Keratinocyte (primary cell): ENCODE measurements around the gene KIF1B. TPM values are rescaled to one million over a fixed set of nuclear protein-coding genes. Genes with fewer than 3 reads are reported as not detected.
A peak's percentile ranks its signal among the peaks of the same experiment; 100 is the strongest.

Source experiments
- DNase-seq: peaks from one replicate; pipeline ENCODE4 v3.0.0-alpha.2; 2011; ENCODE audit warnings: low read depth, missing footprints, low spot score
- FAIRE-seq: peaks from 2 replicates; lab custom pipeline; 2011; peaks lifted over from hg19 to GRCh38; lab: Jason Lieb, UNC
- H2AFZ ChIP-seq: 2 replicates; pipeline ENCODE4 v1.6.0; 2012; ENCODE audit warnings: low read length, control low read depth, inconsistent platforms; ENCODE audit not compliant: control insufficient read depth
- H3K27ac ChIP-seq: 2 replicates; pipeline ENCODE4 v1.5.1; 2011; ENCODE audit warnings: low read length; ENCODE audit not compliant: control insufficient read depth, insufficient read depth
- H3K27me3 ChIP-seq: 3 replicates; pipeline ENCODE4 v1.6.0; 2011; ENCODE audit warnings: low read length; ENCODE audit not compliant: control insufficient read depth, insufficient read depth; ENCODE audit errors: extremely low read depth
- H3K36me3 ChIP-seq, 2 experiments: 2 replicates in 1 of 2; 3 replicates in 1 of 2; pipeline ENCODE4 v1.5.1; 2011; ENCODE audit warnings: low read length in 2 of 2, mild to moderate bottlenecking in 1 of 2; ENCODE audit not compliant: control insufficient read depth in 2 of 2, insufficient read depth in 2 of 2; ENCODE audit errors: extremely low read depth in 1 of 2
- H3K4me1 ChIP-seq: 3 replicates; pipeline ENCODE4 v1.5.1; 2011; ENCODE audit warnings: low read length; ENCODE audit not compliant: control insufficient read depth, insufficient read depth; ENCODE audit errors: extremely low read depth
- H3K4me2 ChIP-seq: 3 replicates; pipeline ENCODE4 v1.6.0; 2011; ENCODE audit warnings: low read depth, low read length; ENCODE audit not compliant: control insufficient read depth, insufficient read depth; ENCODE audit errors: extremely low read depth
- H3K4me3 ChIP-seq, 3 experiments: fragments of 200-600 bp in 1 of 3; sonication (generic) in 1 of 3; 2 replicates in 2 of 3; 3 replicates in 1 of 3; pipeline ENCODE4 v1.5.1; 2011 to 2016; ENCODE audit warnings: low read length in 3 of 3, mild to moderate bottlenecking in 3 of 3, control low read depth in 2 of 3, inconsistent platforms in 1 of 3, low read depth in 1 of 3, mixed read lengths in 1 of 3, mixed run types in 1 of 3, moderate library complexity in 1 of 3; ENCODE audit not compliant: control insufficient read depth in 2 of 3, insufficient read depth in 2 of 3; ENCODE audit errors: extremely low read depth in 1 of 3
- H3K79me2 ChIP-seq: 2 replicates; pipeline ENCODE4 v1.6.0; 2012; ENCODE audit warnings: low read length; ENCODE audit not compliant: control insufficient read depth, insufficient read depth
- H3K9ac ChIP-seq: 3 replicates; pipeline ENCODE4 v1.6.0; 2011; ENCODE audit warnings: low read length; ENCODE audit not compliant: control insufficient read depth, insufficient read depth; ENCODE audit errors: extremely low read depth
- H3K9me1 ChIP-seq: 3 replicates; pipeline ENCODE4 v1.6.0; 2011; ENCODE audit warnings: low read length; ENCODE audit not compliant: control insufficient read depth, insufficient read depth; ENCODE audit errors: extremely low read depth
- H3K9me3 ChIP-seq: 2 replicates; pipeline ENCODE4 v1.5.1; 2012; ENCODE audit warnings: low read depth, low read length; ENCODE audit not compliant: control insufficient read depth
- H4K20me1 ChIP-seq: 3 replicates; pipeline ENCODE4 v1.6.0; 2011; ENCODE audit warnings: low read length; ENCODE audit not compliant: control insufficient read depth, insufficient read depth; ENCODE audit errors: extremely low read depth
- EZH2 ChIP-seq: IDR thresholded peaks from one replicate; pipeline ENCODE4 v1.6.1; 2012; ENCODE audit warnings: inconsistent platforms, mild to moderate bottlenecking, low read length, moderate library complexity
- dilution Hi-C: fragments of 300-500 bp; cut with MboI; formaldehyde crosslinking; loops from one replicate; pipeline ENCODE4 v1.7.0; 2020; ENCODE audit warnings: low sequenced_read_pairs; ENCODE audit not compliant: extremely low pct_ligation_motif_present
- polyA plus RNA-seq, 5 experiments: library from polyadenylated mRNA; depleted of rRNA in 3 of 5; stranded (reverse) in 3 of 5; stranded (forward) in 1 of 5; unstranded in 1 of 5; fragments of >200 nt; gene quantifications; 1 replicate in 1 of 5; 2 replicates in 3 of 5; 3 replicates in 1 of 5; pipeline versions ENCODE4 v1.2.1 to v1.2.3, GENCODE V29; 2011 to 2012; ENCODE audit warnings: missing spikeins in 2 of 5, low read depth in 1 of 5, low replicate concordance in 1 of 5
- TF ChIP-seq, protein P1 (sequence below), 3 experiments: IDR thresholded peaks in 1 of 3; conservative IDR thresholded peaks in 1 of 3; optimal IDR thresholded peaks in 1 of 3; 2 replicates in 2 of 3; 3 replicates in 1 of 3; pipeline versions ENCODE3 to v1.5.1; 2011; ENCODE audit warnings: low read length in 3 of 3, mild to moderate bottlenecking in 3 of 3, moderate library complexity in 2 of 3, control low read depth in 1 of 3, inconsistent platforms in 1 of 3; ENCODE audit not compliant: insufficient read depth in 2 of 3; ENCODE audit errors: extremely low read depth in 1 of 3

KIF1B gene
- polyA plus RNA-seq, 1 donor (not counting 4 experiments of a cell fraction or from before 2014, with no cell fraction given), result 15.1 TPM

GRCh38 chr1:10337436-10337835, 127.1 kb downstream of the KIF1B start:
- H3K27ac ChIP-seq, result no peak overlapping the region
- H3K9me1 ChIP-seq, result no peaks in the 10 kb centered on the region
- no peak overlapping the region for H3K4me2 ChIP-seq
- H3K27me3 ChIP-seq, result no peaks in the 10 kb centered on the region
- H3K36me3 ChIP-seq, result peaks cover 7 to 10% of the 10 kb centered on the region in 2 experiments
- dilution Hi-C loops, result no loop called here
- no peak overlapping the region for H2AFZ ChIP-seq
- no peaks in the 10 kb centered on the region for H3K4me1 ChIP-seq
- H3K9me3 ChIP-seq, result no peaks in the 10 kb centered on the region
- FAIRE-seq (no peak), DNase-seq (no peak)
- no peaks in the 10 kb centered on the region for H3K79me2 ChIP-seq
- TF ChIP-seq, protein P1, sequence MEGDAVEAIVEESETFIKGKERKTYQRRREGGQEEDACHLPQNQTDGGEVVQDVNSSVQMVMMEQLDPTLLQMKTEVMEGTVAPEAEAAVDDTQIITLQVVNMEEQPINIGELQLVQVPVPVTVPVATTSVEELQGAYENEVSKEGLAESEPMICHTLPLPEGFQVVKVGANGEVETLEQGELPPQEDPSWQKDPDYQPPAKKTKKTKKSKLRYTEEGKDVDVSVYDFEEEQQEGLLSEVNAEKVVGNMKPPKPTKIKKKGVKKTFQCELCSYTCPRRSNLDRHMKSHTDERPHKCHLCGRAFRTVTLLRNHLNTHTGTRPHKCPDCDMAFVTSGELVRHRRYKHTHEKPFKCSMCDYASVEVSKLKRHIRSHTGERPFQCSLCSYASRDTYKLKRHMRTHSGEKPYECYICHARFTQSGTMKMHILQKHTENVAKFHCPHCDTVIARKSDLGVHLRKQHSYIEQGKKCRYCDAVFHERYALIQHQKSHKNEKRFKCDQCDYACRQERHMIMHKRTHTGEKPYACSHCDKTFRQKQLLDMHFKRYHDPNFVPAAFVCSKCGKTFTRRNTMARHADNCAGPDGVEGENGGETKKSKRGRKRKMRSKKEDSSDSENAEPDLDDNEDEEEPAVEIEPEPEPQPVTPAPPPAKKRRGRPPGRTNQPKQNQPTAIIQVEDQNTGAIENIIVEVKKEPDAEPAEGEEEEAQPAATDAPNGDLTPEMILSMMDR (optimal IDR thresholded peaks at IDR 0.05 in 1 of 3, IDR thresholded peaks at IDR 0.05 in 1 of 3, conservative IDR thresholded peaks at IDR 0.05 in 1 of 3; ENCODE audit: extremely low read depth in 1 of 3, insufficient read depth in 2 of 3, low read length in 3 of 3), result no peak
- no peak for TF ChIP-seq EZH2
- no peaks in the 10 kb centered on the region for H4K20me1 ChIP-seq
- H3K9ac ChIP-seq, result no peak overlapping the region
- H3K4me3 ChIP-seq, result no peak overlapping the region

DNA sequence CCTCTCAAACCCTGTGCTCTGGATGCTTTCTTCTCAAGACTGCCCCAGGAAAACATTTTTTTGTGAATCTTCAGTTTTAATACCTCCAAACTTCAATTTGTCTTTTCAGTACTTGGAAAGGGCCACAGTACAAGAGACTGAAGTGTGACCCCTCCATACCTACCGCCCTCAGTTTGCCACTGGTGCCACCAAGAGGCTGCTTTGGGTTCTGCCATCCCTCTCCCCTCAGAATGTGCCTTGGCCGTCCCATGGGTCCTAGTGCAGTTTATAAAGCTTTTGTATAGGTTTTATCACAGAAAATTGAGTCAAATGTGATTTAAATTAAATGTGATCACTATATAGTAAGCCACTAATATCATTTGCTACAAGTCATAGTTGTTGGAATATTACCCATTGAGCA, 127.7 kb downstream of the KIF1B start:
- Histone ChIP-seq H3K36me3 (peaks cover 7 to 10% of the 10 kb centered on the region in 2 experiments), H3K4me2 (no peak overlapping the region), H3K4me1 (no peaks in the 10 kb centered on the region), H3K4me3 (no peak overlapping the region), H4K20me1 (no peaks in the 10 kb centered on the region), H2AFZ (no peak overlapping the region), H3K79me2 (no peaks in the 10 kb centered on the region), H3K9ac (no peak overlapping the region), H3K9me1 (no peaks in the 10 kb centered on the region), H3K27me3 (no peaks in the 10 kb centered on the region), H3K9me3 (no peaks in the 10 kb centered on the region), H3K27ac (no peak overlapping the region)
- dilution Hi-C loops, result no loop called here
- FAIRE-seq (no peak), DNase-seq (no peak)
- no peak for TF ChIP-seq EZH2
- TF ChIP-seq, protein P1 (optimal IDR thresholded peaks at IDR 0.05 in 1 of 3, IDR thresholded peaks at IDR 0.05 in 1 of 3, conservative IDR thresholded peaks at IDR 0.05 in 1 of 3; ENCODE audit: extremely low read depth in 1 of 3, insufficient read depth in 2 of 3, low read length in 3 of 3), result peak; percentile 54 to 76 (median 60)
